GM12865 (cell line): ENCODE results near the gene CDH6.

Source experiments
- DNase-seq: peaks from one replicate; pipeline ENCODE4 v3.0.0; 2010; ENCODE audit warnings: low read depth
- H3K4me3 ChIP-seq: 2 replicates; pipeline ENCODE4 v1.5.1; 2011; ENCODE audit warnings: mild to moderate bottlenecking, low read depth, low read length, control low read depth
- TF ChIP-seq, protein P1 (sequence below): IDR thresholded peaks from 2 replicates; pipeline ENCODE4 v1.5.1; 2011; ENCODE audit warnings: low read length, control low read depth, low read depth, inconsistent platforms; ENCODE audit not compliant: insufficient read depth; ENCODE audit errors: missing control alignments

Gene CDH6

GRCh38 chr5:31328040-31328733 is 134.7 kb downstream of the CDH6 start:
- H3K4me3 ChIP-seq, result no peak overlapping the region
- TF ChIP-seq, protein P1, sequence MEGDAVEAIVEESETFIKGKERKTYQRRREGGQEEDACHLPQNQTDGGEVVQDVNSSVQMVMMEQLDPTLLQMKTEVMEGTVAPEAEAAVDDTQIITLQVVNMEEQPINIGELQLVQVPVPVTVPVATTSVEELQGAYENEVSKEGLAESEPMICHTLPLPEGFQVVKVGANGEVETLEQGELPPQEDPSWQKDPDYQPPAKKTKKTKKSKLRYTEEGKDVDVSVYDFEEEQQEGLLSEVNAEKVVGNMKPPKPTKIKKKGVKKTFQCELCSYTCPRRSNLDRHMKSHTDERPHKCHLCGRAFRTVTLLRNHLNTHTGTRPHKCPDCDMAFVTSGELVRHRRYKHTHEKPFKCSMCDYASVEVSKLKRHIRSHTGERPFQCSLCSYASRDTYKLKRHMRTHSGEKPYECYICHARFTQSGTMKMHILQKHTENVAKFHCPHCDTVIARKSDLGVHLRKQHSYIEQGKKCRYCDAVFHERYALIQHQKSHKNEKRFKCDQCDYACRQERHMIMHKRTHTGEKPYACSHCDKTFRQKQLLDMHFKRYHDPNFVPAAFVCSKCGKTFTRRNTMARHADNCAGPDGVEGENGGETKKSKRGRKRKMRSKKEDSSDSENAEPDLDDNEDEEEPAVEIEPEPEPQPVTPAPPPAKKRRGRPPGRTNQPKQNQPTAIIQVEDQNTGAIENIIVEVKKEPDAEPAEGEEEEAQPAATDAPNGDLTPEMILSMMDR, result no peak
- no peak for DNase-seq

DNA sequence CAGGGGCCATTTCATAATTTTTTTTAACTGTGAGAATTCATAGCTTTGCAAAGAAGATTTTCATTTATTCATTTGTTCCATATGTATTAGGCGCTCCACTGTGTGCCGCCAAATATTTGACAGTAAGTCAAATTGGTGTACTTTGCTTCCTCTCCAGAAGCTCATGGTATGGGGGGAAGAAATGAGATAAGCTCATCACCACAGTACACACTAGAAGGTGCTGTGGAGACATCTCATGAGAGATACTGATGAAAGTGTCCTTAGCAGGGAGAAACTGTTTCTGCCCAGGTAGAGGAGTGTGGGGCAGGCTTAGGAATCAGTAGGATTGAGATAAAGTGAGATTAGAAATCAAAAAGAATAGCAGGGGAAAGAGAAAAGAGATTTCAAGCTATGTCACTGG is 136.2 kb downstream of the CDH6 start:
- no peak overlapping the region for H3K4me3 ChIP-seq
- no peak for DNase-seq
- TF ChIP-seq, protein P1, result no peak

- DNase-seq, result no peak
- TF ChIP-seq, protein P1, result no peak
- no peak overlapping the region for H3K4me3 ChIP-seq
Observed at GRCh38 chr5:31332160-31332559, 138.7 kb downstream of the CDH6 start.

GRCh38 chr5:31333475-31333874 is 140.0 kb downstream of the CDH6 start:
- DNase-seq, result no peak
- TF ChIP-seq, protein P1, result no peak
- no peak overlapping the region for H3K4me3 ChIP-seq

DNA sequence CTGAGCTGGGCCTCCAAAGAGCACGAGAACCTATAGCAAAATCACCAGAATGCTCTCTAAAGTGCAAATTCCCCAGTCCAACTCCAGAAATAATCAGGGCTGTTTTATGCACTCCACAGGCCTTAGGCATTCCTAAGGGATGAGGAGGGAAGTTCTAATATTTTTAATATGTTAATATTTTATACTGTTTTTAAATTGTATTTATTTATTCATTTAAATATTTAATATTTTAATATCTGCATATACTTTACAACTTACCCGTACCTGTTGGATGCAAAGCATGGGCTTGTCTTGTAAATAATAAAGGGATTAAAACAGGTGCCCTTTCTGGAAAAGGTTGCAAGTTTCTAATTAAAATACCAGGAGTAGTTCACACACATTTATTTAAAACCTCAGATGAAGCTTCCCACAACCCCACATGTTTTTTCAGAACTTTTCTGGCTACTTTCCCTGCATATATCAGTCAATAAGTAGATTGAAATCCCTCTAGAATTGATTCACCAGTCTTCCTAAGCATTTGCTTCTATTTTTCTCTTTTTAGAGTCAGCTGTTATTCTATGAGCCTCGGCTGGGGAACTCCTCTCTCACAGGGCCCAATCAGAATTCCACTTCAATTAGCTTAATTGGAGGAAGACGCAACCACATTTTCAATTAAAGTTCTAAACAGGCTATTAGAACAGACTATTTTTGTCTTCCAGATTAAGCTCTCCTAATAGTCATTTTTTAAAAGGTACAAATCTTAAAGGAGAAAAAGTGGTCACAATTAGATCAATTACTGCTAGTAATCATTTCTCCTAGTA is 140.8 kb downstream of the CDH6 start:
- DNase-seq, result no peak
- H3K4me3 ChIP-seq, result no peak overlapping the region
- TF ChIP-seq, protein P1, result no peak

- TF ChIP-seq, protein P1, result no peak
- no peak overlapping the region for H3K4me3 ChIP-seq
- DNase-seq, result no peak
Observed at GRCh38 chr5:31335456-31335855, 142.0 kb downstream of the CDH6 start.

DNA sequence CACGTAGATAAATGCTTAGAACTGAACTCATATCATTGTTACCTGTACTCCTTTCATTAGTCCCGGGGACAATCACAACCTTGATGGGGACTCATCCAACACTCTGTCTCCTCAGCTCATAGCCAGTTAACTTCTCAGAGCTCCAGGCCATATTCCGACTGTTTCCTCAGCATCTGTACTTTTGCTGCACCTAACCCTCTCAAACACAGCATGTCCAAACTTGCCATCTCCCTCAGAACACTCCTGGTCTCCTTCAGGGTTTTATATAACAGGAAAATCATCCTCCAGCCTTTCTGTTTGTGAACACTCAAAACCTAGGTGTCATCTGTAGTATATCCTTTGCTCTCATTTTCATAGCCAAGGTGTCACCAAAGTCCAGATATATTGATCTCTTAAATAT is 150.5 kb downstream of the CDH6 start:
- DNase-seq, result no peak
- TF ChIP-seq, protein P1, result no peak
- H3K4me3 ChIP-seq, result no peak overlapping the region
